WI38 (cell line): ENCODE data around the gene MYO3A.

Source experiments
- H3K4me3 ChIP-seq: 2 replicates; pipeline ENCODE4 v1.5.1; 2011; ENCODE audit warnings: low read depth, mild to moderate bottlenecking, control low read depth, low read length
- TF ChIP-seq, protein P1 (sequence below): IDR thresholded peaks from 2 replicates; pipeline ENCODE4 v1.5.1; 2012; ENCODE audit warnings: low read depth, mild to moderate bottlenecking, control low read depth, low read length

Gene MYO3A

DNA sequence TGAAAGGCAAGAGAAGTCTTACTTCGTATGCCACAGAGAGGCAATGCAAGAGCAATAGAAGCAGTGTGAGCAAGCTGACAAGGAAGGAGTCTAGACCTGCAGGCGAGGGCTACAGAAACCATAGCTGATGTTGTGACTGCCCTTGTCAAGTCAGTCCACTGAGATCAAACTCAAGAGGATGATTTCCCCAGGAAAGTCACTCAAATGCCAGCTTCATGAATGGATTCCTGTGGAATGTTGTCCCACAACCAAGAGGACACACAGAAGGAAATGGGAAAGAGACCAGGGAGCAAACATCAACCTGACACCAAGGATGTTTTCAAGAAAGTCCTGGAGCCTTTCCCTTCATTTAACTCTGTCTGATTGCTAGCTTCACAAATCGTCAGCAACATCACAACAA, 204.6 kb downstream of the MYO3A start:
- no peak overlapping the region for H3K4me3 ChIP-seq
- TF ChIP-seq, protein P1, sequence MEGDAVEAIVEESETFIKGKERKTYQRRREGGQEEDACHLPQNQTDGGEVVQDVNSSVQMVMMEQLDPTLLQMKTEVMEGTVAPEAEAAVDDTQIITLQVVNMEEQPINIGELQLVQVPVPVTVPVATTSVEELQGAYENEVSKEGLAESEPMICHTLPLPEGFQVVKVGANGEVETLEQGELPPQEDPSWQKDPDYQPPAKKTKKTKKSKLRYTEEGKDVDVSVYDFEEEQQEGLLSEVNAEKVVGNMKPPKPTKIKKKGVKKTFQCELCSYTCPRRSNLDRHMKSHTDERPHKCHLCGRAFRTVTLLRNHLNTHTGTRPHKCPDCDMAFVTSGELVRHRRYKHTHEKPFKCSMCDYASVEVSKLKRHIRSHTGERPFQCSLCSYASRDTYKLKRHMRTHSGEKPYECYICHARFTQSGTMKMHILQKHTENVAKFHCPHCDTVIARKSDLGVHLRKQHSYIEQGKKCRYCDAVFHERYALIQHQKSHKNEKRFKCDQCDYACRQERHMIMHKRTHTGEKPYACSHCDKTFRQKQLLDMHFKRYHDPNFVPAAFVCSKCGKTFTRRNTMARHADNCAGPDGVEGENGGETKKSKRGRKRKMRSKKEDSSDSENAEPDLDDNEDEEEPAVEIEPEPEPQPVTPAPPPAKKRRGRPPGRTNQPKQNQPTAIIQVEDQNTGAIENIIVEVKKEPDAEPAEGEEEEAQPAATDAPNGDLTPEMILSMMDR: no peak

- no peak overlapping the region for H3K4me3 ChIP-seq
- TF ChIP-seq, protein P1: no peak
These were observed 222.0 kb downstream of the MYO3A start for GRCh38 chr10:26156019-26156418.

- TF ChIP-seq, protein P1: no peak
- no peak overlapping the region for H3K4me3 ChIP-seq
These were observed 223.7 kb downstream of the MYO3A start for GRCh38 chr10:26157734-26158133.

DNA sequence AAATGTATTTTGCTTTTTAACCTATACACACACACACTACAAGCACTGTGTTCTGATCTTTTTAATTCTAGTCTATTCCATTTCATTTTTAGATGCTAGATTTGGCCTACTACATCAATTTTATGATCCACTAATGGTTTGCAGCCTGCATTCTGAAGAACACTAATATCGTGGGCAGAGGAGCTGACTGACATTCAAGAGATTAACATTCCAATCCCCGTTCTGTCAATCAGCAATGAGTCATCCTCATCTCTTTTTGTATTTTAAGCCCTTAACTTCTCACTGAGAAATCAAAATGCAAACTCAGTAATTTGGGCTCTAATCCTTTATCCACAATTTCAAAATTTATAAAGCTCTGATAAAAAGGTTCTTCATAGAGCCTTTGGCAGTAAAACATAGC, 235.4 kb downstream of the MYO3A start:
- H3K4me3 ChIP-seq: no peak overlapping the region
- TF ChIP-seq, protein P1: no peak

- H3K4me3 ChIP-seq: no peak overlapping the region
- TF ChIP-seq, protein P1: no peak
These were observed 238.1 kb downstream of the MYO3A start for GRCh38 chr10:26172131-26172530.

GRCh38 chr10:26173837-26174236, 239.8 kb downstream of the MYO3A start:
- no peak overlapping the region for H3K4me3 ChIP-seq
- TF ChIP-seq, protein P1: no peak

- TF ChIP-seq, protein P1: no peak
- no peak overlapping the region for H3K4me3 ChIP-seq
These were observed 243.3 kb downstream of the MYO3A start for GRCh38 chr10:26177341-26177740.
